Ishikawa (cell line): ENCODE measurements around the gene UACA.

Experiments
- CEBPB ChIP-seq: IDR thresholded peaks from 2 replicates; pipeline ENCODE4 v1.6.1; 2012
- CREB1 ChIP-seq: IDR thresholded peaks from 2 replicates; pipeline ENCODE4 v1.6.1; 2012; ENCODE audit warnings: low read depth
- EGR1 ChIP-seq: IDR thresholded peaks from 2 replicates; pipeline ENCODE4 v1.6.1; 2012
- EP300 ChIP-seq: IDR thresholded peaks from 2 replicates; pipeline ENCODE4 v1.6.1; 2012; ENCODE audit warnings: borderline replicate concordance
- FOXM1 ChIP-seq: IDR thresholded peaks from 2 replicates; pipeline ENCODE4 v1.6.1; 2012; ENCODE audit warnings: low read depth, borderline replicate concordance
- NFIC ChIP-seq: IDR thresholded peaks from 2 replicates; pipeline ENCODE4 v1.6.1; 2012
- RAD21 ChIP-seq: IDR thresholded peaks from 2 replicates; pipeline ENCODE4 v1.6.1; 2012; ENCODE audit warnings: low read depth
- TAF1 ChIP-seq: IDR thresholded peaks from 2 replicates; pipeline ENCODE4 v1.6.1; 2012; ENCODE audit warnings: low read depth, mild to moderate bottlenecking
- TCF12 ChIP-seq: IDR thresholded peaks from 2 replicates; pipeline ENCODE4 v1.6.1; 2012; ENCODE audit warnings: low read depth
- TEAD4 ChIP-seq: IDR thresholded peaks from 2 replicates; pipeline ENCODE4 v1.6.1; 2012
- YY1 ChIP-seq: IDR thresholded peaks from 2 replicates; pipeline ENCODE4 v1.6.1; 2012; ENCODE audit warnings: low read depth
- ZBTB7A ChIP-seq: IDR thresholded peaks from 2 replicates; pipeline ENCODE4 v1.6.1; 2012; ENCODE audit warnings: low read depth
- TF ChIP-seq, protein P1 (sequence below): IDR thresholded peaks from 2 replicates; pipeline ENCODE4 v1.6.1; 2012
- TF ChIP-seq, protein P2 (sequence below): IDR thresholded peaks from 2 replicates; pipeline ENCODE4 v1.6.1; 2012; ENCODE audit warnings: low read depth, mild to moderate bottlenecking
- TF ChIP-seq, protein P3 (sequence below): IDR thresholded peaks from 2 replicates; pipeline ENCODE4 v1.6.1; 2012

The UACA gene

DNA sequence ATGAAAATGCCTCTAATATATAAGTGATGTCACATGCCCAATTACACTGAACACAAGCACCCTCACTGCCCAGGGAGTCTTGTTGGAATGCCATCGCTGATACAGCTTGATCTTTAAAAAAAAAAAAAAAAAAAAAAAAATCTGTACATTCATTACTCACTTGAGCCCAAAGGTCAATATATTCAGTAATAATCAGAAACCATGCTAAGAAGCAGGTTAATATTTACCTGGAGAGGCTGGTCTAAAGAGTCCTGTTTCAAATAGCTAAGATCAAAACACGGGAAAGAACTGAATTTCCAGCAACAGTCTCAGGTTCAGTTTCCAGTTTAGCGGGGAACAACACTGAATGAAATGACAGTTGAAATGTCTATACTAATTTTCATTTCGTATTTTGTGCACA lies 109.9 kb downstream of the UACA start:
- TF ChIP-seq, protein P1, sequence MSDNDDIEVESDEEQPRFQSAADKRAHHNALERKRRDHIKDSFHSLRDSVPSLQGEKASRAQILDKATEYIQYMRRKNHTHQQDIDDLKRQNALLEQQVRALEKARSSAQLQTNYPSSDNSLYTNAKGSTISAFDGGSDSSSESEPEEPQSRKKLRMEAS = no peak
- no peak for TF ChIP-seq CREB1
- no peak for TF ChIP-seq YY1
- no peak for TF ChIP-seq TAF1
- TF ChIP-seq TCF12 = no peak
- TF ChIP-seq CEBPB = no peak
- no peak for TF ChIP-seq NFIC
- no peak for TF ChIP-seq TEAD4
- TF ChIP-seq, protein P2, sequence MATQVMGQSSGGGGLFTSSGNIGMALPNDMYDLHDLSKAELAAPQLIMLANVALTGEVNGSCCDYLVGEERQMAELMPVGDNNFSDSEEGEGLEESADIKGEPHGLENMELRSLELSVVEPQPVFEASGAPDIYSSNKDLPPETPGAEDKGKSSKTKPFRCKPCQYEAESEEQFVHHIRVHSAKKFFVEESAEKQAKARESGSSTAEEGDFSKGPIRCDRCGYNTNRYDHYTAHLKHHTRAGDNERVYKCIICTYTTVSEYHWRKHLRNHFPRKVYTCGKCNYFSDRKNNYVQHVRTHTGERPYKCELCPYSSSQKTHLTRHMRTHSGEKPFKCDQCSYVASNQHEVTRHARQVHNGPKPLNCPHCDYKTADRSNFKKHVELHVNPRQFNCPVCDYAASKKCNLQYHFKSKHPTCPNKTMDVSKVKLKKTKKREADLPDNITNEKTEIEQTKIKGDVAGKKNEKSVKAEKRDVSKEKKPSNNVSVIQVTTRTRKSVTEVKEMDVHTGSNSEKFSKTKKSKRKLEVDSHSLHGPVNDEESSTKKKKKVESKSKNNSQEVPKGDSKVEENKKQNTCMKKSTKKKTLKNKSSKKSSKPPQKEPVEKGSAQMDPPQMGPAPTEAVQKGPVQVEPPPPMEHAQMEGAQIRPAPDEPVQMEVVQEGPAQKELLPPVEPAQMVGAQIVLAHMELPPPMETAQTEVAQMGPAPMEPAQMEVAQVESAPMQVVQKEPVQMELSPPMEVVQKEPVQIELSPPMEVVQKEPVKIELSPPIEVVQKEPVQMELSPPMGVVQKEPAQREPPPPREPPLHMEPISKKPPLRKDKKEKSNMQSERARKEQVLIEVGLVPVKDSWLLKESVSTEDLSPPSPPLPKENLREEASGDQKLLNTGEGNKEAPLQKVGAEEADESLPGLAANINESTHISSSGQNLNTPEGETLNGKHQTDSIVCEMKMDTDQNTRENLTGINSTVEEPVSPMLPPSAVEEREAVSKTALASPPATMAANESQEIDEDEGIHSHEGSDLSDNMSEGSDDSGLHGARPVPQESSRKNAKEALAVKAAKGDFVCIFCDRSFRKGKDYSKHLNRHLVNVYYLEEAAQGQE = no peak
- no peak for TF ChIP-seq EP300
- TF ChIP-seq ZBTB7A = no peak
- TF ChIP-seq RAD21 = no peak
- TF ChIP-seq, protein P3, sequence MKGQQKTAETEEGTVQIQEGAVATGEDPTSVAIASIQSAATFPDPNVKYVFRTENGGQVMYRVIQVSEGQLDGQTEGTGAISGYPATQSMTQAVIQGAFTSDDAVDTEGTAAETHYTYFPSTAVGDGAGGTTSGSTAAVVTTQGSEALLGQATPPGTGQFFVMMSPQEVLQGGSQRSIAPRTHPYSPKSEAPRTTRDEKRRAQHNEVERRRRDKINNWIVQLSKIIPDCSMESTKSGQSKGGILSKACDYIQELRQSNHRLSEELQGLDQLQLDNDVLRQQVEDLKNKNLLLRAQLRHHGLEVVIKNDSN = no peak
- TF ChIP-seq FOXM1 = no peak
- TF ChIP-seq EGR1 = no peak

DNA sequence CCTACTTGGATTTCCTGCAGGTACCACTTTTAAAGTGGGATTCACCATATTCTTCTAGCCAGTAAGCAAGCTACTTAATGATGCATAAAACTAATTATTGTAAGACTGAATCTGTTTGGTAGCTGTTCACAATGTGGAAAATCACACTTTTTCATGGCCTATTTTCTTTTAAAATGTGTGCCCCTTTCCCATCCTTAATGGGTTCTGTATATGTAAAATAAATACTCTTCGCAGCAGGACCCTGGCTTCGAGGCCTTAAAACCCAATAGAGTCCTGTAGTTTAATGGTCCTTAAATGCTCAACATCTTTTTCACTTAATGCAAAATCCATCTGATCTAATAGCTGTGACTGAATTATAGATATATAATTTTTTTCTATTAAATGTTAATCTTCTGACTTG lies 111.0 kb downstream of the UACA start:
- no peak for TF ChIP-seq TEAD4
- TF ChIP-seq CEBPB = no peak
- TF ChIP-seq TAF1 = no peak
- no peak for TF ChIP-seq CREB1
- no peak for TF ChIP-seq RAD21
- no peak for TF ChIP-seq YY1
- no peak for TF ChIP-seq NFIC
- TF ChIP-seq EGR1 = no peak
- no peak for TF ChIP-seq TCF12
- TF ChIP-seq ZBTB7A = no peak
- no peak for TF ChIP-seq FOXM1
- no peak for TF ChIP-seq EP300
- TF ChIP-seq, protein P1 = no peak
- TF ChIP-seq, protein P3 = no peak
- TF ChIP-seq, protein P2 = no peak

DNA sequence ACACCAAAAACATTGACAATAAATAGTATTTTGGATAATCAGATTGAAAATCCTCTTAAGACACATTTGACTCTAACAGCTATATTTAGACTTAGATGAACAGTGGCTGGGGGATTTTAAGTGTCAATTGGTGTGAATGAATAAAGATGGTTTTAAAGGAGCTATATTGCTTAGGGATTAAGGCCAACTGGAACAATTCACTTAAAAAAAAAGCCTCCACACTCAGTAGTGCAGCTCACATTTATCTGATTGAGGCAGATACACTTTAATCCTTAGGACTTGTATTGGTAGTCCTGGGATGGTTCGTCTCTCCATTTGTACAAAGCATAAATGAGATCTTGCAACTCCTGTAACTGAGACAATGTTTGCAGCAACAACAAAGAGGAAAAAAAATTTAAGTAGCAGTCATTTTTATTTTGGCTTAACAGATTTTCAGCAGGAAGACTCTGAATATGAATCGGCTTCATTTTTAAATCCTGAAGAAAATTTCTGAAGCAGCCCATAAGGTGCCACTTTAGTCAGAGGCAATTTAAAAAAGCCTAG lies 112.0 kb downstream of the UACA start:
- no peak for TF ChIP-seq RAD21
- TF ChIP-seq, protein P3 = no peak
- TF ChIP-seq YY1 = no peak
- TF ChIP-seq CREB1 = no peak
- no peak for TF ChIP-seq TEAD4
- no peak for TF ChIP-seq ZBTB7A

DNA sequence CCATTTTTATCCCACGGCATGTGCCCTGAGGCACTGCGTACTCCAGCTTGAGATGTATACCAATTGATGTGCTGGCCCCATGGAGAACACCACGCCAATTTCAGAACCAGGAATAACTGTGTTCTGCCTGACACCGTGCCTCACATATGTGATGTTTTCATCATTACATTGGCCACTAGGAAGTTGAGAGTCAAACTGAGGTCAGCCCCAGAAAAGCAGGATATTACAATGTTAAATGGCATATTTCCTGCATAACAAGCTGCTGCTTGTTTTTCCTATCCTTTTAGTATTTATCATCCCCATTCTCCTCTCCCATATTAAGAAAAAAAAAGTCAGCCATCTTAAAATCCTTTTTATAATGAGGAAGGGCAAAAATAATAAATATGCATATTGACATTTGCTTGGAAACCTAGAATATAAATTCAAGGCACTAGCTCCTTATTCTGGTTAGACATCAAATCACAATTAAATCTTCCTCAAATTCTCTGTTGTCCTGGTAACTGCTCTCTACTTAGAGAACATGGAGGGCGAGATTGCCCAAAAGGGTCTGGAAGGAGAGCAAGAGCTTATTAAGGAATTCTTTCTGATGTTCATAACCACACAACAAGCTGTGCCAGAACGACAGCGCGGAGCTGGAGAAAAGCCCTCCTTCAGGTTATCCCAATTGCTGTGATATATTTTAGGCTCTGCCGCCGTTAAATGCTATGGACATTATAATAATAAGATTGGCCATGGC lies 112.6 kb downstream of the UACA start:
- TF ChIP-seq CEBPB (no peak), CREB1 (no peak), TEAD4 (no peak), FOXM1 (no peak)
- TF ChIP-seq, protein P2 = no peak
